PFSK-1 (cell line): ENCODE results near the gene ITGAX.

Experiments used
- REST ChIP-seq, 2 experiments: IDR thresholded peaks; 2 replicates each; pipeline versions ENCODE4 v1.6.1 to v1.8.0; 2011 to 2012; ENCODE audit warnings: low read depth in 2 of 2, low read length in 2 of 2, control low read depth in 1 of 2, inconsistent platforms in 1 of 2, mild to moderate bottlenecking in 1 of 2, moderate library complexity in 1 of 2; ENCODE audit not compliant: insufficient read depth in 1 of 2
- SIN3A ChIP-seq: IDR thresholded peaks from 2 replicates; pipeline ENCODE4 v1.6.1; 2012; ENCODE audit warnings: mild to moderate bottlenecking, low read length, moderate library complexity, borderline replicate concordance; ENCODE audit not compliant: insufficient read depth
- TAF1 ChIP-seq: IDR thresholded peaks from 2 replicates; pipeline ENCODE4 v1.6.1; 2012; ENCODE audit warnings: low read length, control low read depth, borderline replicate concordance; ENCODE audit not compliant: insufficient read depth

- TF ChIP-seq TAF1 (no peak), SIN3A (no peak), REST (IDR thresholded peaks at IDR 0.05; ENCODE audit: insufficient read depth in 1 of 2, low read depth in 2 of 2, low read length in 2 of 2) (no peak)
Observed at GRCh38 chr16:31411024-31411844, 56.3 kb downstream of the ITGAX start.
